BLaER1 treated with 17β-estradiol and CSF1 and Interleukin-3, amounts not matched to agents 10 nM and 100 nM (cell line): Measurements from ENCODE around the gene MFN2.

Experiments used
- H3K27ac ChIP-seq, 11 experiments: shearing (Covaris generic); formaldehyde crosslinking; 2 replicates each; pipeline ENCODE4 v1.8.1; 2022
- H3K27me3 ChIP-seq, 11 experiments: shearing (Covaris generic); formaldehyde crosslinking; 2 replicates each; pipeline ENCODE4 v1.8.1; 2022
- H3K36me3 ChIP-seq, 11 experiments: shearing (Covaris generic); formaldehyde crosslinking; 2 replicates each; pipeline ENCODE4 v1.8.1; 2022
- H3K4me1 ChIP-seq, 10 experiments: shearing (Covaris generic); formaldehyde crosslinking; 2 replicates each; pipeline ENCODE4 v1.8.1; 2022
- H3K4me2 ChIP-seq, 11 experiments: shearing (Covaris generic); formaldehyde crosslinking; 2 replicates each; pipeline ENCODE4 v1.8.1; 2022
- H3K4me3 ChIP-seq, 10 experiments: shearing (Covaris generic); formaldehyde crosslinking; 2 replicates each; pipeline ENCODE4 v1.8.1; 2022
- H3K9ac ChIP-seq, 11 experiments: shearing (Covaris generic); formaldehyde crosslinking; 2 replicates each; pipeline ENCODE4 v1.8.1; 2022
- H3K9me3 ChIP-seq, 11 experiments: shearing (Covaris generic); formaldehyde crosslinking; replicated peaks in 1 of 11; 2 replicates each; pipeline ENCODE4 v1.8.1; 2022
- H4K20me1 ChIP-seq, 11 experiments: shearing (Covaris generic); formaldehyde crosslinking; 2 replicates each; pipeline ENCODE4 v1.8.1; 2022
- Cebpa-rat ChIP-seq, 11 experiments: shearing (Covaris generic); IDR thresholded peaks; 2 replicates each; pipeline ENCODE4 v1.8.1; 2022

Gene MFN2

DNA sequence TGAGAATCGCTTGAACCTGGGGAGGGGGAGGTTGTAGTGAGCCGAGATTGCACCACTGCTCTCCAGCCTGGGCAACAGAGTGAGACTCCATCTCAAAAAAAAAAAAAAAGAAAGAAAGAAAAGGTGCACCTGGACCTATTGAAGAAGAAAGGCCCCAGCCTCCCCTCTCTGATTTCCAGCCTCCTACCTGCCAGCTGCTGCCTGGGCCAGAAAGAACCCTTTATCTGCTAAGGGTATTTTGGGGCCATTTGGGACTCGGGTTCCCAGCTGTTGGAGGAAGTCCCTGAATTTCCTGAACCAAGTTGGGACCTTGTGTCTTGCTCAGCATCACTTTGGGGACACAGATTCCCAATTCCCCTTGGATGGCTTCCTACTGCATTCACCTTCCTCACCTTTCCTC is 79.0 kb downstream of the MFN2 start:
- no peak overlapping the region for H3K27ac ChIP-seq
- H3K9ac ChIP-seq = no peak overlapping the region; a peak in 1 of 22 replicates
- H3K4me3 ChIP-seq = no peak overlapping the region
- peak overlapping the region in 8 of 11 experiments; percentile 26 to 65 (median 51); a peak in 16 of 22 replicates for H3K4me2 ChIP-seq
- peaks cover 0 to 11% (median 7%) of the 10 kb centered on the region in 11 experiments; a peak in 13 of 22 replicates for H3K9me3 ChIP-seq
- no peaks in the 10 kb centered on the region for H3K36me3 ChIP-seq
- peaks cover 21 to 39% (median 35%) of the 10 kb centered on the region in 10 experiments for H3K4me1 ChIP-seq
- peaks cover 0 to 15% (median 0%) of the 10 kb centered on the region in 11 experiments; a peak in 8 of 22 replicates for H3K27me3 ChIP-seq
- H4K20me1 ChIP-seq = no peaks in the 10 kb centered on the region
- TF ChIP-seq Cebpa-rat (IDR thresholded peaks at IDR 0.05) = no peak

DNA sequence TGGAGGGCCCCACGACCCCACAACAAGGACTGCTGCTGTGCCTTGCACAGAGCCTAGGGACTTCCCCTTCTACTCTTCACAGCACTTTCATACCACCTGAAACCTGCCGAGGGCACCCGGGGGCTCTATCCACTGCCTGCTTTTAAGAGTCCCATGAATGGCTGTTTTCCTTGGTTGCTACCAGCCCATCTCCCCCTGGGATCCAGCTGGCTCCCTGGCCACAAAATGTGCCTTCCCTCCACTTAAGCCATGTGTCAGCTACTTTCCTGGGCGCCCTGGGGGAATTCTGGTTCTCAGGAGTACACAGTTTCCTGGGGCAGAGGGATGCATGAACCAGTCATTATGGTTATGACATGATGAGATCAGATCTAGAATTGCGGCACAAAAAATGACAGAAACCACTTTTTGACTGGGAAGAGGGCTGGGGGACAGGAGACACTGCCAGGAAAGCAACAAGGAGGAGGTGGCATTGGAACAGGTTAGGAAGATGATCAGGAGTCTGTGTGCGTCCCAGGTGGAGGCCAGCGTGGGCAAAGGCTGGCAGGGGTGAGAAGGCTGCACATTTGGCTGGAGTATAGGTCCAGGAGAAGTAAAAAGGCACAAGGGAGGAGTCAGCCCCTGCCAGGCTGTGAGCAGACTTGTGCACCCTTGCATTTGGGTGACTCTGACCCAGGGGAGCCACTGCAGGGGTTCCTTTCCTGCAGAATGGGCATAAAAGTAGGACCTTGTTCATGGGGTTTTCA is 79.6 kb downstream of the MFN2 start:
- no peak for TF ChIP-seq Cebpa-rat (IDR thresholded peaks at IDR 0.05)
- H3K4me1 ChIP-seq = peaks cover 27 to 45% (median 40%) of the 10 kb centered on the region in 10 experiments

DNA sequence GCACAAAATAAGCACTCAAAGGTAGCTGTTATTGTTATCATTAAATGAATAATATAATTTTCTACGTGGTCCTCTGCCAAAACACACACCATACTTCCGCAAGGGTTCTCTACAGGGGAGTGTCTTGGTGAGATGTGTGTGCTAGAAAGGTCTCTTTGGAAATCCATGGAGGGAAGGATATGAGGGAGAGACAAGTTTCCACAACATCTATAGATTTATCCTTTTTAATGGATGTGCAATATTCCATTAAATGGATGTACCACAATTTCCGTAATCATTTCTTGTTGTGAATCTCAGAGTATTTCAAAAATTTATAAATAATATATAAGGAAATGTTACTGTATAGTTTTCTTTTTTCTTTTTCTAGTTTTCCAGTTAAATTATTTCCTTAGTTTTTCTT is 80.3 kb downstream of the MFN2 start:
- no peaks in the 10 kb centered on the region for H4K20me1 ChIP-seq
- H3K27ac ChIP-seq = no peak overlapping the region
- H3K4me2 ChIP-seq = peak overlapping the region in 1 of 11 experiments; percentile 65; a peak in 1 of 22 replicates
- peaks cover 0 to 11% (median 7%) of the 10 kb centered on the region in 11 experiments; a peak in 13 of 22 replicates for H3K9me3 ChIP-seq
- TF ChIP-seq Cebpa-rat (IDR thresholded peaks at IDR 0.05) = no peak
- H3K27me3 ChIP-seq = peaks cover 0 to 16% (median 0%) of the 10 kb centered on the region in 11 experiments; a peak in 8 of 22 replicates
- H3K4me3 ChIP-seq = no peak overlapping the region
- no peaks in the 10 kb centered on the region for H3K36me3 ChIP-seq
- H3K4me1 ChIP-seq = peaks cover 27 to 50% (median 41%) of the 10 kb centered on the region in 10 experiments
- no peak overlapping the region for H3K9ac ChIP-seq

More for the DNA sequence above, 79.6 kb downstream of the MFN2 start:
- Histone ChIP-seq H3K36me3 (no peaks in the 10 kb centered on the region), H3K9ac (no peak overlapping the region; a peak in 2 of 22 replicates), H3K4me3 (no peak overlapping the region), H4K20me1 (no peaks in the 10 kb centered on the region), H3K27ac (no peak overlapping the region), H3K4me2 (peak overlapping the region in 8 of 11 experiments; percentile 26 to 65 (median 51); a peak in 16 of 22 replicates), H3K9me3 (peaks cover 0 to 11% (median 7%) of the 10 kb centered on the region in 11 experiments; a peak in 13 of 22 replicates), H3K27me3 (peaks cover 0 to 16% (median 0%) of the 10 kb centered on the region in 11 experiments; a peak in 8 of 22 replicates)
